MM.1S (cell line): ENCODE data around the gene MMP23B.

Experiments
- DNase-seq: peaks from one replicate; pipeline ENCODE4 v3.0.0-alpha.2; 2015
- H2AFZ ChIP-seq: fragments of 300-600 bp; sonication (generic); 2 replicates; pipeline ENCODE4 v1.6.0; 2016; ENCODE audit warnings: antibody characterized with exemption, low read length
- H3F3A ChIP-seq: fragments of 300-600 bp; sonication (generic); 2 replicates; pipeline ENCODE4 v1.6.1; 2016; ENCODE audit warnings: mild to moderate bottlenecking, antibody characterized with exemption, low read length, moderate library complexity, mixed read lengths; ENCODE audit not compliant: insufficient read depth
- H3K27ac ChIP-seq: fragments of 300-600 bp; sonication (generic); 2 replicates; pipeline ENCODE4 v1.5.1; 2016; ENCODE audit warnings: mild to moderate bottlenecking, low read length
- H3K27me3 ChIP-seq: fragments of 300-600 bp; sonication (generic); replicated peaks from 2 replicates; pipeline ENCODE4 v1.6.0; 2016; ENCODE audit warnings: low read length; ENCODE audit not compliant: insufficient read depth
- H3K36me3 ChIP-seq: fragments of 300-600 bp; sonication (generic); replicated peaks from 2 replicates; pipeline ENCODE4 v1.6.1; 2016; ENCODE audit warnings: mild to moderate bottlenecking, low read length, mixed read lengths; ENCODE audit not compliant: insufficient read depth
- H3K4me1 ChIP-seq: fragments of 300-600 bp; sonication (generic); 2 replicates; pipeline ENCODE4 v1.6.1; 2016; ENCODE audit warnings: low read length, mixed read lengths
- H3K4me2 ChIP-seq: fragments of 300-600 bp; sonication (generic); 2 replicates; pipeline ENCODE4 v1.6.0; 2016; ENCODE audit warnings: low read depth, low read length
- H3K4me3 ChIP-seq: fragments of 300-600 bp; sonication (generic); 2 replicates; pipeline ENCODE4 v1.5.1; 2016; ENCODE audit warnings: low read length, mixed read lengths
- H3K79me2 ChIP-seq: fragments of 300-600 bp; sonication (generic); 2 replicates; pipeline ENCODE4 v1.6.1; 2016; ENCODE audit warnings: mixed run types, low read length, mixed read lengths
- H3K9ac ChIP-seq: fragments of 300-600 bp; sonication (generic); 2 replicates; pipeline ENCODE4 v1.6.1; 2016; ENCODE audit warnings: low read length, mixed read lengths
- H3K9me2 ChIP-seq: fragments of 300-600 bp; sonication (generic); replicated peaks from 2 replicates; pipeline ENCODE4 v1.6.1; 2016; ENCODE audit warnings: mild to moderate bottlenecking, low read length, mixed read lengths; ENCODE audit not compliant: insufficient read depth
- H3K9me3 ChIP-seq: fragments of 300-600 bp; sonication (generic); replicated peaks from 2 replicates; pipeline ENCODE4 v1.6.1; 2016; ENCODE audit warnings: mild to moderate bottlenecking, low read length, mixed read lengths; ENCODE audit not compliant: insufficient read depth
- H4K20me1 ChIP-seq: fragments of 300-600 bp; sonication (generic); 2 replicates; pipeline ENCODE4 v1.6.1; 2016; ENCODE audit warnings: mild to moderate bottlenecking, low read length, moderate library complexity, mixed read lengths; ENCODE audit not compliant: insufficient read depth
- EZH2 ChIP-seq: fragments of 300-600 bp; sonication (generic); optimal IDR thresholded peaks from 2 replicates; pipeline ENCODE3; 2017; ENCODE audit warnings: low read depth, mild to moderate bottlenecking, antibody characterized with exemption, low read length, mixed read lengths
- EZH2phosphoT487 ChIP-seq: fragments of 300-600 bp; sonication (generic); IDR thresholded peaks from 2 replicates; pipeline ENCODE4 v1.6.1; 2018; ENCODE audit warnings: antibody characterized with exemption, low read length
- TF ChIP-seq, protein P1 (sequence below): fragments of 300-600 bp; sonication (generic); IDR thresholded peaks from 2 replicates; pipeline ENCODE4 v1.5.1; 2016; ENCODE audit warnings: antibody characterized with exemption, low read length, mixed read lengths

Gene MMP23B

DNA sequence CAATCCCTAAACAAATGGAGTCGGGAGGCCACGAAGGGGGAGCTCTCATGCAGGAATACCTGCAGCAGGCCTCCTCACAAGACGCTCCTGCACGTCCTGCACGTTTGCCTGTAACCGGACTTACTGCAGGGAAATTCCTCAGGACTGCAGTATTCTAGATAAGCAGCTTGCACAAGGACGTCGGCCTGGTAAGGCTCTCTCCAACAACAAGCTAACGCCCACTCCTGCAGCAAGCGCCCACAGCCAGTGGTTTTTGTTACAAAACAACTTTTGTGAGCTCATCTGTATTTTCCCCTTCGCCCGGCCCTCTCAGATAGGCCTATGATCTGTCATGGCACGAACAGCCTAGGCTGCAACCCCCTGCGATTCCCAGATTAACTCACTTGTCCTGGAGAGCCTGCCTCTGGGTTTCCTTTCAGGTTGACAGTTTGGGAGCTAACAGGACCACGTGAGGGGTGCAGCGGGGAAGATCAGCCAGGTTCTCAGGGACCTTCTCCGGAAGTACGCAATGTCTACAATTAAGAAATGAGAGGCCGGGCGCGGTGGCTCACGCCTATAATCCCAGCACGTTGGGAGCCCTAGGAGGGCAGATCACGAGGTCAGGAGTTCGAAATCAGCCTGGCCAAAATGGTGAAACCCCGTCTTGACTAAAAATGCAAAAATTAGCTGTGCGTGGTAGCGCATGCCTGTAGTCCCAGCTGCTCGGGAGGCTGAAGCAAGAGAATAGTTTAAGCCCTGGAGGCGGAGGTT, 17.6 kb upstream of the MMP23B start:
- DNase-seq: no peak
- no peaks in the 10 kb centered on the region for H3K27me3 ChIP-seq

DNA sequence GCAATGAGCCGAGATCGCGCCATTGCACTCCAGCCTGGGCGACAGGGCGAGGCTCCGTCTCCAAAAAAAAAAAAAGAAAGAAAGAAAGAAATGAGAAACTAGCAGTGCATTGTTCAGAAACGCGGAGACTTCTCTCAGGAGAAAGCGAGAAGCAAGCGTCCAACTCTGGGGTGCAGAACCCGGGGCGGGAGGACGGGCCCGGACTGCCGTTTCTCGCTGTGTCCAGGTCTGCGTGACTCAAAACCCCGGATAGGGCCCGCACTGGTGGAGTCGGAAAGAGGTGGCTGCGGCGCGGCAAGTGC, 17.1 kb upstream of the MMP23B start:
- Histone ChIP-seq H3K9me3 (no peaks in the 10 kb centered on the region), H3K4me3 (peak overlapping the region; percentile 98), H3K36me3 (no peaks in the 10 kb centered on the region), H4K20me1 (no peaks in the 10 kb centered on the region), H3K79me2 (peaks cover 23% of the 10 kb centered on the region), H3F3A (peaks cover 8% of the 10 kb centered on the region; the same call in 1 of the 2 replicates), H2AFZ (peak overlapping the region; percentile 71), H3K27me3 (no peaks in the 10 kb centered on the region), H3K9ac (peak overlapping the region; percentile 100), H3K9me2 (no peaks in the 10 kb centered on the region), H3K27ac (peak overlapping the region; percentile 100; the same call in 1 of the 2 replicates), H3K4me2 (peak overlapping the region; percentile 94), H3K4me1 (peaks cover 14% of the 10 kb centered on the region)
- no peak for DNase-seq
- TF ChIP-seq, protein P1, sequence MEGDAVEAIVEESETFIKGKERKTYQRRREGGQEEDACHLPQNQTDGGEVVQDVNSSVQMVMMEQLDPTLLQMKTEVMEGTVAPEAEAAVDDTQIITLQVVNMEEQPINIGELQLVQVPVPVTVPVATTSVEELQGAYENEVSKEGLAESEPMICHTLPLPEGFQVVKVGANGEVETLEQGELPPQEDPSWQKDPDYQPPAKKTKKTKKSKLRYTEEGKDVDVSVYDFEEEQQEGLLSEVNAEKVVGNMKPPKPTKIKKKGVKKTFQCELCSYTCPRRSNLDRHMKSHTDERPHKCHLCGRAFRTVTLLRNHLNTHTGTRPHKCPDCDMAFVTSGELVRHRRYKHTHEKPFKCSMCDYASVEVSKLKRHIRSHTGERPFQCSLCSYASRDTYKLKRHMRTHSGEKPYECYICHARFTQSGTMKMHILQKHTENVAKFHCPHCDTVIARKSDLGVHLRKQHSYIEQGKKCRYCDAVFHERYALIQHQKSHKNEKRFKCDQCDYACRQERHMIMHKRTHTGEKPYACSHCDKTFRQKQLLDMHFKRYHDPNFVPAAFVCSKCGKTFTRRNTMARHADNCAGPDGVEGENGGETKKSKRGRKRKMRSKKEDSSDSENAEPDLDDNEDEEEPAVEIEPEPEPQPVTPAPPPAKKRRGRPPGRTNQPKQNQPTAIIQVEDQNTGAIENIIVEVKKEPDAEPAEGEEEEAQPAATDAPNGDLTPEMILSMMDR: no peak
- TF ChIP-seq EZH2phosphoT487 (no peak), EZH2 (no peak)

More for the DNA sequence above, 17.6 kb upstream of the MMP23B start:
- Histone ChIP-seq H4K20me1 (no peaks in the 10 kb centered on the region), H3K36me3 (no peaks in the 10 kb centered on the region), H3K4me2 (peak overlapping the region; percentile 94), H3K9me3 (no peaks in the 10 kb centered on the region), H2AFZ (peak overlapping the region; percentile 71), H3F3A (peaks cover 12% of the 10 kb centered on the region; the same call in 1 of the 2 replicates), H3K27ac (peak overlapping the region; percentile 100; the same call in 1 of the 2 replicates), H3K9me2 (no peaks in the 10 kb centered on the region), H3K9ac (peak overlapping the region; percentile 100), H3K4me1 (peaks cover 19% of the 10 kb centered on the region), H3K79me2 (peaks cover 23% of the 10 kb centered on the region), H3K4me3 (peak overlapping the region; percentile 98)
- TF ChIP-seq EZH2phosphoT487 (no peak), EZH2 (no peak)
- TF ChIP-seq, protein P1: no peak

DNA sequence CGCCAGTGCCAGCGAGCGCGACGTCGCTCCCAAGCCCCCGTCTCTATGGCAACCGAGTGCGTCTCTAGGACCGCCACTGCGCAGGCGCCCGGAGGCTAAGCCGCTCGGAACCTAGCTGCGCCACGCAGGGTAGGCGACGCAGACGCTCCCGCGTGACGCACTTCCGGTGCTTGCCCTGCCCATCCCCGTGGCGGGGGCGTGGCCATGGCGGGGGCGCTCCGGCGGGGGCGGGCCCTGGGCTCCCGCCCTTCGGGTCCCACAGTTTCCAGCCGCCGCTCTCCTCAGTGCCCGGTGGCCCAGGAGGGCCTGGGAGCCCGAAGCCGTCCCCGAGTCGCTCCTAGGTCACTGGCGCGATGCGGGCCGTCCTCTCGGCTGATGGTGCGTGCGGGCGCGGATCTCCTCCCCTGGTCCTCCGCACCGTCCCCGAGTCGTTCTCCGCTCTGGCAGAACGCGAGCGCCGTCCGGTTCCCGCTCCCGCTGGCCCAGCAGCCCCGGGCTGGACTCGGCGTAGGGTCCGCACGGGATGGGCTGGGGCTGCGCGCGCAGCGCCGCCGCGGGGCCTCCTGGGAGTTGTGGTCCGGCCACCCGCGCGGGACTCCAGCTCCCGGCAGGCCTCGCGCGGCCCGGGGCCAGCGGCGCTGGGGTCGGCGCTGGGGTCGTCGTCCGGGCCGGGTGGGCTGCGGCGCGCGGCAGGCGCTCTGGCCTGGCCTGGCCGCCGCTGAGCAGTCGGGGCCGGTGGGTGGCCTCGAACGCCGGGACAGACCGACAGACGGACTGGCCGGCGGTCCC, 16.5 kb upstream of the MMP23B start, which contains the start of gene MIB2:
TSS of gene MIB2 (plus strand) at position 245 of the 789 bp plus-strand sequence. CDS start 7,953 bp downstream, outside the sequence.
- DNase-seq: peak; percentile 99
- H3K27ac ChIP-seq: peak within 1 kb of the TSS; percentile 100
- no peaks in the 10 kb centered on the region for H3K9me2 ChIP-seq
- H3K9ac ChIP-seq: peak within 1 kb of the TSS; percentile 100
- no peak for TF ChIP-seq EZH2phosphoT487
- no peak for TF ChIP-seq EZH2
- TF ChIP-seq, protein P1: no peak
- H3K36me3 ChIP-seq: no peaks in the 10 kb centered on the region
- peak within 1 kb of the TSS; percentile 97 for H3K4me2 ChIP-seq
- H3K4me3 ChIP-seq: peak within 1 kb of the TSS; percentile 98
- H3K27me3 ChIP-seq: no peaks in the 10 kb centered on the region
- H3K79me2 ChIP-seq: peaks cover 23% of the 10 kb centered on the region
- H3F3A ChIP-seq: peaks cover 3% of the 10 kb centered on the region; the same call in 1 of the 2 replicates
- peak within 1 kb of the TSS; percentile 71 for H2AFZ ChIP-seq
- H3K4me1 ChIP-seq: peaks cover 9% of the 10 kb centered on the region
- H4K20me1 ChIP-seq: no peaks in the 10 kb centered on the region
- no peaks in the 10 kb centered on the region for H3K9me3 ChIP-seq
